Measurements from ENCODE around the gene PLAC1.

DNA sequence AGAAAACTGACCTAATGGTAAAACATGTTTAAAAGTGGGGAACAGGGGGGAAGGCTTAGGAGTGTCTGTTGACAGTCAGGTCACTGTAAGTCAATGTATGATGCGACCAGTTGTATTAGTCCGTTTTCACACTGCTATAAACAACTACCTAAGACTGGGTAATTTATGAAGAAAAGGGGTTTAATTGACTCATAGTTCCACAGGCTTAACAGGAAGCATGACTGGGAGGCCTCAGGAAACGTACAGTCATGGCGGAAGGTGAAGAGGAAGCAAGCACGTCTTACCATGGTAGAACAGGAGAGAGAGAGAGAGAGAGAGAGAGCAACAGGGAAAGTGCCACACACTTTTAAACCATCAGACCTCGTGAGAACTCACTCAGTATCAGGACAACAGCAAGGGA is 13.0 kb upstream of the PLAC1 start:
- TF ChIP-seq, protein P1, sequence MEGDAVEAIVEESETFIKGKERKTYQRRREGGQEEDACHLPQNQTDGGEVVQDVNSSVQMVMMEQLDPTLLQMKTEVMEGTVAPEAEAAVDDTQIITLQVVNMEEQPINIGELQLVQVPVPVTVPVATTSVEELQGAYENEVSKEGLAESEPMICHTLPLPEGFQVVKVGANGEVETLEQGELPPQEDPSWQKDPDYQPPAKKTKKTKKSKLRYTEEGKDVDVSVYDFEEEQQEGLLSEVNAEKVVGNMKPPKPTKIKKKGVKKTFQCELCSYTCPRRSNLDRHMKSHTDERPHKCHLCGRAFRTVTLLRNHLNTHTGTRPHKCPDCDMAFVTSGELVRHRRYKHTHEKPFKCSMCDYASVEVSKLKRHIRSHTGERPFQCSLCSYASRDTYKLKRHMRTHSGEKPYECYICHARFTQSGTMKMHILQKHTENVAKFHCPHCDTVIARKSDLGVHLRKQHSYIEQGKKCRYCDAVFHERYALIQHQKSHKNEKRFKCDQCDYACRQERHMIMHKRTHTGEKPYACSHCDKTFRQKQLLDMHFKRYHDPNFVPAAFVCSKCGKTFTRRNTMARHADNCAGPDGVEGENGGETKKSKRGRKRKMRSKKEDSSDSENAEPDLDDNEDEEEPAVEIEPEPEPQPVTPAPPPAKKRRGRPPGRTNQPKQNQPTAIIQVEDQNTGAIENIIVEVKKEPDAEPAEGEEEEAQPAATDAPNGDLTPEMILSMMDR (IDR thresholded peaks at IDR 0.05 in 2 of 3, conservative IDR thresholded peaks at IDR 0.05 in 1 of 3; ENCODE audit: borderline replicate concordance in 1 of 3, insufficient read depth in 1 of 3, low read depth in 2 of 3, low read length in 2 of 3): no peak
- TF ChIP-seq RAD21 (IDR thresholded peaks at IDR 0.05; ENCODE audit: low read depth) (no peak), FOSL1 (IDR thresholded peaks at IDR 0.05; ENCODE audit: low read depth) (no peak), POLR2A (IDR thresholded peaks at IDR 0.05; ENCODE audit: borderline replicate concordance, extremely low read depth, insufficient read depth, insufficient read length) (no peak), SRF (IDR thresholded peaks at IDR 0.05; ENCODE audit: low read depth) (no peak)
